GM18870 (cell line): Measurements from ENCODE around the gene UBASH3B.
"Not testable (repeated sequence)": the region's sequence is repeated elsewhere in the genome, so short reads cannot be mapped to it uniquely, and the experiment has no call there.

Experiments
- ATAC-seq: cut with Tn5 transposase; IDR thresholded peaks from one replicate; pipeline ENCODE4 v1.9.1; 2021; ENCODE audit warnings: moderate library complexity; ENCODE audit not compliant: unreplicated experiment

The UBASH3B gene

GRCh38 chr11:122730694-122731093, 75.2 kb downstream of the UBASH3B start:
- ATAC-seq, result not testable (repeated sequence)

DNA sequence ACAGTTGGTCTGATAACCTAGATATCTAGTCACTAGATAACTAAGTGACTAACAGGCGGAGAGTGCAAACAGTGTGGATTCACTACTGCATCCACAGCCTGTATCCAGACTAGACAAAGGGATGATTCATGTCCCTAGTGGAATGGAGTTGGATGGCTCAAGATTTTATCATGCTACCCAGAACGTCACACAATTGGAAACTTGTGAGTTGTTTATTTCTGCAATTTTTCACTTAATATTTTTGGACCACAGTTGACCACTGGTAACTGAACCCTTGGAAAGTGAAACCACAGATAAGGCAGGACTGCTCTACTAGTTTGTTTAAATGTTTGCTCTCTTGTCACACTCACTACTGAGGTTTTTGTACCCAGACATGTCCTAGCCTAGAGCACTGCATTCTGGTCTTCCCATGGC, 76.0 kb downstream of the UBASH3B start:
- no peak for ATAC-seq

- ATAC-seq, result no peak
Measured at GRCh38 chr11:122732342-122733315, 77.1 kb downstream of the UBASH3B start.

- ATAC-seq, result no peak
Measured at GRCh38 chr11:122733318-122733717, 77.8 kb downstream of the UBASH3B start.

- ATAC-seq, result no peak
Measured at GRCh38 chr11:122734848-122735496, 79.5 kb downstream of the UBASH3B start.

GRCh38 chr11:122737951-122738693, 82.6 kb downstream of the UBASH3B start:
- ATAC-seq, result no peak

GRCh38 chr11:122741613-122742300, 86.2 kb downstream of the UBASH3B start:
- ATAC-seq, result no peak

GRCh38 chr11:122742301-122743018, 86.9 kb downstream of the UBASH3B start:
- no peak for ATAC-seq

DNA sequence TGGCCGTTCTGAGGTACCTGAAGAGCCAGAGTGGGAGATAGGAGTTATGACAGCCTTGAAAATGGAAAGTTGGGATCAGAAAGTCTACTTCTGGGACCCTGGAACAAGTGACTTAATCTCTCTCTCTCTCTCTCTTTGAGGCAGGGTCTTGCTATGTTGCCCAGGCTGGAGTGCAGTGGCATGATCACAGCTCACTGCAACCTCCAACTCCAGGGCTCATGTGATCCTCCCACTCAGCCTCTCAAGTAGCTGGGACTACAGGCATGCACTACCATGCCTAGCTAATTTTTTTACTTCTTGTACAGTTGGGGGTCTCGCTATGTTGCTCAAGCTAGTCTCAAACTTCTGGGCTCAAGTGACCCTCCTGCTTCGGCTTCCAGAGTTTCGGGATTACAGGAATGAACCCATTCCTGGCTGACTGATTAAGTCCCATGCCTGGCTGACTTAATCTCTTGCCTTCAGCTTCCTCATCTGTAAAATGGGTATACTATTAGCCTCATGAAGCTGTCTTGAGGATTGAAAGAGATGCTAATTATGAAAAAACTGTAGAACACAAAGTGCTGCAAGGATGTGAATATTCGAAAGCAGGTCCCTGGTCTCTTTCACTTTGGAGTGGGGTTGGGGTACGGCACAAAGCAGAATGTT, 87.7 kb downstream of the UBASH3B start:
- ATAC-seq, result no peak

DNA sequence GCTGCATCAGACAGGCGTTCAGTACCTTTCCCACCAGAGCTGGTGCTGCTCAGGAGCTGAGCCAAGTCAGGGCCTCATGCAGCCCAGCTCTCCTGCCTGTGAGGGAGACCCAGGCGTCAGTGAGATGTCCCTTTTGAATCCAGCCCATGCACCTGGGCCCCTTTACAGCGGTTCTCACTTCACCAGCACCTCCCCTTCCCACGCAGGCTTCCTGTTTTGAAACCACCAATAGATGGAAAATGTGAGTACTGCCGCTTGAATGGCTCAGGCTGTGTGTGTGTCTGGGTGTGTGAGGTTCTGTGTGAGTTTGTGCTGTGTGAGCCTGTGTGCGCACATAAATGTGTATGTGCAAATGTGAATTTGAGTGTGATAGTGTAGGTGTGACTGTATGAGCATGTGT, 88.4 kb downstream of the UBASH3B start:
- ATAC-seq, result peak; percentile 41

GRCh38 chr11:122744357-122744756, 88.8 kb downstream of the UBASH3B start:
- no peak for ATAC-seq

GRCh38 chr11:122745111-122745510, 89.6 kb downstream of the UBASH3B start:
- ATAC-seq, result no peak

GRCh38 chr11:122746050-122746478, 90.5 kb downstream of the UBASH3B start:
- ATAC-seq, result peak; percentile 76

DNA sequence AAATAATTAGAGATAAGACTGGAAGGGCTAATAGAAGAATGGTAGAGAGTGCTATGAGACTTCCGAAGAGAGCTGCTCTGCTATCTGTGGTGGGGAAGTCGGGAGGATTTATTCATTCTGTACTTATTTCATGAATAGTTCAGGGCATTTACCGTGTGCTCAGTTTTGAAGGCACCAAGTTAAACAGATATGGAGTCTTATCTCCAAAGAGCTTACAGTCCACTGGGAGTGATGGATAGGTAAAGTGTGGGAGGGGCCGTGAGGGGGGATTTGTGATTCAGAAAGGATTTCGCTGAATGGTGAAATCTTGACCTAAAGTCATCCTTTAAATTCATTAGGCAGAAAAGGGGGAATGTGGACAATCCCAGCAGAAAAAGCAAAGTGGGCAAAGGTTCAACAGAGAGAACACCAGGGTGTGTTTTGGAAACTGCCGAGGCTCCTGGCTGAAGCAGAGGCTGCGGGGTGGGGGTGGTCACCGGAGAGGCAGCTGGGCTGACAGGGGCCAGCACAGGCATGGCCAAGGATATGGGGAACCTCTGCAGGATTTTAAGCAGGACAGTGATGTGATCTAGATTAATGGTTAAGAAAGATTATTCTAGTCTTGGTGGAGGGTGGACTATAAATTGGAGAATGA, 91.2 kb downstream of the UBASH3B start:
- ATAC-seq, result no peak

DNA sequence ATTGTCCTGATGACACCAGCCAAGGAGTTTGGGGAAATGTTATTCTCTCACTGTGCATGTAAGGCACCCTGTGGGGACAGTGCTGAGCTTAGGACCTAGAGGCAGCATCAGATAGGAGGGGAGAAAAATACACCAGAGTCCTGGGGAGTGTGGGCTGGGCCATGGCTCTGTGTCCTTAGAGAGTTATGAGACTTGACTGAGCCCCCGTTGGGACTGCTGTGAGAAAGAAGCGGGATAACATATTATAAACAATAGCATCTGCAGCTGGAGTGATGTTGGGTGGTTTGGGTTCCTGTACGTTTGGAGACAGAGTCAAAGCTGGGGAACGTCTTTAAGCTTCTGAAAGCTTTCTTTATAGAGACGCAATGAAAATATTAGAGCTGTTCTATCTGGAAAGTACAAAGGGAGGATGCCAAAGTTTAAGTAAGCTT, 91.8 kb downstream of the UBASH3B start:
- ATAC-seq, result no peak

- peak; percentile 84 for ATAC-seq
Measured at GRCh38 chr11:122749005-122749687, 93.6 kb downstream of the UBASH3B start.

DNA sequence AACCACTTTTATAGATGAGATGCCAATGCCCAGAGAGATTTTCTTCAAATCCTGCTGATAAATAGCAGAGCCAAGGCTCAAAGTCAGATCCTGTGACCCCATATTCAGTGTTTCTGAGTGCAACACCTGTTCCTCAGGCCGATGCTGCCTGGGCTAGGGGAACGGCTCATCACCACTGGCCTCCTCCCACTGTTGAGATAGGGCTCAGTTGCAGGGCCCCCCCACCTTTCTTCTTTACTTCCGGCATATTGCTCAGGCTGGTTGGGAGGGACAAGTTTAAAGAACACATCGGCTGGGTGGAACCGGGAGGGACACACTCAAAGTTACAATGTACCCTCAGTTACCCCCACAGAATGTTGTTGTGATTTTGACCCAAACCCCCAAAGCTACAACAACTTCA, 94.5 kb downstream of the UBASH3B start:
- ATAC-seq, result no peak

DNA sequence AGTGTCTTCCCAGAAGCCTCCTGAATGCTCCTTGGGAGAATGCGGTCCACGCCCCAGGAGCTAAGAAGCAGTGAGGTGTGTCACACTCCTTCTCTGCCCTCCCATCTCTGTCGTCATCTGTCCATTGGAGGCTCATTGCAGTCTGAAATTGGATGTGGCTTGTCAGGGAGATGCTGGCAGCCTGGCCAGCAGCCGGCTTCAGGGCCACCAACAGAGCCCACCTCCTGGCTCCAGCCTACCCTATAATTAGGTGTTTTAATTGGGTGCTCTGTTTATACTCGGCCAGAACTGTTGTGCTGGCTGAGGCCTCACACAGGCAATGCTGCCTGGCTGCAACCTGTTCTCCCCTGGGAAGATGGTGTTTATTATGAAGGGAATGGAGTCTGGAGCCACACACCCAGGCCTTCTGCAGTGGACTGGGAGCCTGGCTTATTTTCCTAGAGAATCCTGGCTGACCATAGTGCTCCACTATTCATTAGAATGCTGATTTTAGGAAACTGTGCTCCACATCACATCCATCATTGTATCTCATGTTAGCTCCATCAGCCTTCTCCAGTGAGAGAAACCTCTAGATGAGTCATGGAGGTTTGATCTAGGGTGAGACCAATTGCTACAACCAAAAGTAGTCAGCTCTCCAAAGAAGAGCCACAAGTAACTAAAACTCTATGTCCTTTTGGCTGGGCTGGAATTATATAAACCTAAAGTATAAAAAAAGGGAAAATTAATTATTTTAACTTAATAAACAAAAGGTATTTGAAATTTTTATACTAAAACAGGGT, 96.0 kb downstream of the UBASH3B start:
- no peak for ATAC-seq
